NCI-H526 treated with DMSO at 0.1 percent for 48 hours (cell line): ENCODE data around the gene FOSL2.

Experiments used
- DNase-seq: peaks from one replicate; lab custom pipeline; 2025; lab: John Stamatoyannopoulos, UW

FOSL2 gene

GRCh38 chr2:28432362-28432761, 39.7 kb downstream of the FOSL2 start:
- DNase-seq: no peak

GRCh38 chr2:28433215-28433614, 40.6 kb downstream of the FOSL2 start:
- DNase-seq: no peak

GRCh38 chr2:28433935-28434599, 41.4 kb downstream of the FOSL2 start:
- no peak for DNase-seq

DNA sequence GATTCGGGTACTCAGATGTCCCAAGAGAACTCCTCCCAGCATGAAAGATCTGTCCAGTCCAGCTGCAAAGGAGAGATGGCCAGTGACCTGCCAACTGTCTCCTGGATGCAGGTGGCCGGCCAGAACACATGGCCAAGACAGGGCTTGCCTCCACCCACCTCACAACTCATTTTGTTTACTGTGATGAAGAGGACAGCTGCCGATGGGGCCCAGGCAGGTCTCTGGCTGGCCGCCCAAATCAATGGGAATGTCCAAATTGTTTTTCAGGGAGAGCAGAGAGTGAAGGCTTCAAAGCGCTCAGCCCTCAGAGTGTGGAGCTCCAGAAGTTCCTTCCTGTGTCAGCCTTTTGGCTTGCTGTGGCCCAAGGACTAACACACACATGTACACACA, 41.9 kb downstream of the FOSL2 start:
- DNase-seq: no peak

DNA sequence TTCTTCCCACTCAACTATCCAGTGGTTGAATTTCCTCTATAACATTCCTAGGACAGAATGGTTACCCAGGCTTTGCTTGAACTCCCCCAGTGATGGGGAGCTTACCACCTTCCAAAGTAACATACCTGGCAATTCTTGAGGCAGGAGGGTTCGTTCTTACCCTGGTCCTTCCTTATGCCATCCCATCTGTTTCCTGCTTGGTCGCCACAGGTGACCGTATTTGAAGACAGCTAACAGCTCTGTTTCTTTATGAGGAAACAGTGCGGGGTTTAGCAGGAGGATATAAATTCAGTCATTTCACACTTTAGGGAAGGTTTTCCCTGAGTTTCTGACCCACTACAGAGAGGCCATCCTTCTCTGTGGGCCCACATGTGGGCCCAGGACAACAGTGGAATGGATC, 42.6 kb downstream of the FOSL2 start:
- DNase-seq: no peak

DNA sequence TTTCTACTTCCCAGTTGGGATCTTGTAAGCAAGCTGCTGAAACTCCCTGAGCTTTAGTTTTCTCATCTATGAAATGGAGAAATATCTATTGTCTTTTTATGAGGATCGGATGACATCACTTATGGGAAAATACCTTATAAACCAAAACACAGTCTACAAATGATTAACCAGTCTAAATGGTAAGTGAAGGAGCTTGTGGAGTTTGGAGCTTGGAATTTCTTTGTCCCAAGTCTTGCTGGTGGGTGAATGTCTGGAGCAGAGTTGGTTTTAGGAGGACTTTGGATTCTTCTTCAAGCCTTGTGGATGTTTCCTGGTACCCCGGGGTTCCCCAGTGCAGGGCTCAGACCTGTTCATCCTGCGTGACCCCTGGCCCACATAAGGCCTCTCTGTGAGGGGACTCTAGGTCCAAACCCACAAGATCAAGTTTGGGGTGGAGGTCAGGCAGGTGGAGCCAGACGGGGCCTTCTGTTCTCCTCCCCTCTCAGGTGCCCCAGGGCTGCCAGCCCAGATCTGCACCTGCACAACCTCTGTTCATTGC, 43.2 kb downstream of the FOSL2 start:
- no peak for DNase-seq

GRCh38 chr2:28436525-28437051, 43.9 kb downstream of the FOSL2 start:
- DNase-seq: no peak

GRCh38 chr2:28437149-28437835, 44.6 kb downstream of the FOSL2 start:
- DNase-seq: no peak

- DNase-seq: no peak
These were observed 45.3 kb downstream of the FOSL2 start for GRCh38 chr2:28437918-28438317.

DNA sequence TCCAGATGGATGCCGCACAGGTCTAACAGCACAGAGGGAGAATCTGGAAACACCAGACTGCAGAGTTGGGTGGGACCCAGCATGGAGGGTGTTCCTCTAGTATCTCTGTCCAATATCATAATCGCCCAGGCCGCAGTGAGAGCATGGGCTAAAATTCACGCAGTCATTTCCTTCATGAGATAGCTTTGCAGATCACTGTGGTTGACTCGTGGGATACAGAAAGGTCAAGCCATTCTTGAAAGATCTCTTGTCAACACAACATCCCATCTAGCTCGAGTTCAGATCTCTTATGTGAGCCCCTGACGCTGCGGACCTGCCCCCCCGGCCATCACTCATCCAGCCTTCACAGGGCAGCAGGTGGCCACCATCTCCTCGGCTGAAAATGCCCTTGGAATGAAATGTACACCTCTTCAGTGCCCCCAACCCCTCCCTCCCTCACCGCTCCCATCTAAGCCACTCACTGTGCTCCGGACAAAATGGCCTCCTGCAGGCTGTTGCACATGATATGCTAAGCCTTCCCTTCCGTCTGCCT, 45.9 kb downstream of the FOSL2 start:
- DNase-seq: no peak

DNA sequence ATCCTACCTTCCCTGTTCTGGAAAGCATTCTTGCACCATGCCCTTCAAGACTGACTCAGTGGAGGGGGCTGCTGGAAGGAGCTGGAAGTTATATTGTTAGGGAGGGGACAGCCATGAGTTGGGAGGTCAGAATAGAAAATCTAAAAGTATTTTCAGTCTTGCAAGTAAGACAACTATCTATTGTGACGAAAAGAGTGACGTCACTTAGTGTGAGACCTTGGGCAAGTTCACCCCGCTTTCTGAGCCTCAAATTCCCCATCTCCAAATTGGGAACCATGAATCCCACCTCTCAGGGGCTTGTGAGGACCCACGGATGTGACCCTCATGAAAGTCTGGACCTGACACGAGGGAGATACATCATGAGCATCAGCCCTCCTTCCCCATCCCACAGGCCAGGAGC, 46.5 kb downstream of the FOSL2 start:
- no peak for DNase-seq

GRCh38 chr2:28439763-28440162, 47.1 kb downstream of the FOSL2 start:
- DNase-seq: no peak

DNA sequence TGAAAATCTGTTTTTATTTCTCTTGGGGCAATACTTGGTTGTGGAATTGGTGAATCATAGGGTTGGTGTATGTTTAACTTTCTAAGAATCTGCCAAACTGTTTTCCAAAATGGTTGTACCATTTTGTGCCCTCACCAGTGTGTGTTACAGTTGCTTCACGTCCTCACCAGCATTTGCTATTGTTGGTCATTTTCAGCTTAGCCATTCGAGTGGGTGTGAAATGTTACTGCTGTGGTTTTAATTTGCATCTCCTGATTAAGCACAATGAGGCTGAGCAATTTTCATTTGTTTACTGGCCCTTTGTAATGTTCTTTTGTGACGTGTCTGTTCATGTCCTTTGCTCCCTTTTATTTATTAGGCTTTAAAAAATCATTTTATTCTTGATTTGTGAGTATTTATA, 49.7 kb downstream of the FOSL2 start:
- DNase-seq: peak; percentile 6

DNA sequence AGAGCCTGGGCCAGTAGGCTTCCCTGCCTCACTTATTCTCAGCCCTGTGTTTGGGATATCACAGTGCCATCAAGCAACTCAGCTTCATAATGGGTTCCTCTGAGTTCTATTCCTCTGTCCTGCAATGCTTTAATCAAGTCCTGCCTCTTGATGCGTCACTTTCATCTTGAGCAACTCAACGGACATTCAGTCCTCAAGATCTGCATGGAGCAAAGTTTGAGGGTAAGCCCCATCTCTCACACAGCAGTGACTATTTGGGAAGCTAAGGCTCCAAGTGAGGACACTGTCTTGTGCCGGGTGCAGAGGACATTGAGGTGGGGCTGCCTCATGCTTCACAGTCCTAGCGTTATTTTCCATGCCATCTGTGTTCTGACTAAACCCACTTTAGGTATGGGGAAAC, 52.3 kb downstream of the FOSL2 start:
- no peak for DNase-seq

- no peak for DNase-seq
These were observed 53.0 kb downstream of the FOSL2 start for GRCh38 chr2:28445448-28446258.

GRCh38 chr2:28446531-28446930, 53.9 kb downstream of the FOSL2 start:
- DNase-seq: no peak

DNA sequence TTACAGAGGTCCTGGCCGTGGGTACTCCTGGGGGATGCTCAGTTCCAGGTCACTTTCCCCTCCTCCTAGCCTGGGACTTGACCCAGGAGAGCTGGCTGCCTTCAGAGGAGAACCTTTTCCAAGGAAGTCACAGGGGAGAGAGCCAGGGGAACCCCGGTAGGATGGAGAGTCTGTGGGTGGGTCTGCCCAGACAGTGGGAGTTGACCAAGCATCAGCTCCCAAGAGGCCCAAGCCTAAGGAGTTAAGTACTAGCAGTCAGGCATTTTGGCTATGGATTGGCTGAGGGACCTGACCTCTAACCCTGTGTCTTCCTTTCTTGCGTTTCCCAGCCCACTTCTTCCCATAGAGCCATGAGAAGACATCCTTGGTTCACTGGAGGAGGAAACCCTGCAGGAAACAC, 54.4 kb downstream of the FOSL2 start:
- DNase-seq: no peak

- DNase-seq: no peak
These were observed 55.5 kb downstream of the FOSL2 start for GRCh38 chr2:28447943-28448792.

DNA sequence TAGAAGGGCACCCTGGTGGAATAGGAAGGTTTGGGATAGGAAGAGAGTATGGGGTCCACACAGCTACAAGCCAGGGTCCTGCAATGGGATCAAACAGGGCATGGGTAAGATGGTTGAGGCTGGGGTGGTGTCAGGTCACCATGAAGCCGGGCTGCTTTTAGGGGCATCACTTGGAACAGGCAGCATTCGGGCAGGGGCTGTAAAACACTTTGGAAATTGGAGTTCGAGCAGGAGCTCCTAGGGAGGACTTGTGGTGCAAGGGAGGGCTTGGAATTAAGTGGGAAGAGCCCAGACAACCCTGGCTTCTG, 56.1 kb downstream of the FOSL2 start:
- no peak for DNase-seq

DNA sequence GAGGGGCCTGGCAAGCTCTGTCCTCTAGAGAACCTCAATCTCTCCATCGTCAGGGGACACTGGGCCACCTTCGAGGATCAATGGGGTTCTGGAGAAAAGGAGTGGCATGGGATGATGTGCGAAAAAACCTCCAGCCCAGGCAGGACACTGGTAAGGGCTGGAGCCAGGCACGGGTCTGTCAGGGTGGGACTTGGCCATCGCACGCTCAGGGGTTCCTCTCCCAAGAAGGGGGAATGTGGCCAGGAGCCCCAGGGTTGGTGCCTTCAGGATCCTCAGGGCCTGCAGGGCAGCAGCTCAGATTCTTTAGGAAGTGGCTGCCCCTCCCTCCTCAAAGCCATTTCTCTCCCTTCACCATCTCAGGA, 56.4 kb downstream of the FOSL2 start:
- DNase-seq: no peak

DNA sequence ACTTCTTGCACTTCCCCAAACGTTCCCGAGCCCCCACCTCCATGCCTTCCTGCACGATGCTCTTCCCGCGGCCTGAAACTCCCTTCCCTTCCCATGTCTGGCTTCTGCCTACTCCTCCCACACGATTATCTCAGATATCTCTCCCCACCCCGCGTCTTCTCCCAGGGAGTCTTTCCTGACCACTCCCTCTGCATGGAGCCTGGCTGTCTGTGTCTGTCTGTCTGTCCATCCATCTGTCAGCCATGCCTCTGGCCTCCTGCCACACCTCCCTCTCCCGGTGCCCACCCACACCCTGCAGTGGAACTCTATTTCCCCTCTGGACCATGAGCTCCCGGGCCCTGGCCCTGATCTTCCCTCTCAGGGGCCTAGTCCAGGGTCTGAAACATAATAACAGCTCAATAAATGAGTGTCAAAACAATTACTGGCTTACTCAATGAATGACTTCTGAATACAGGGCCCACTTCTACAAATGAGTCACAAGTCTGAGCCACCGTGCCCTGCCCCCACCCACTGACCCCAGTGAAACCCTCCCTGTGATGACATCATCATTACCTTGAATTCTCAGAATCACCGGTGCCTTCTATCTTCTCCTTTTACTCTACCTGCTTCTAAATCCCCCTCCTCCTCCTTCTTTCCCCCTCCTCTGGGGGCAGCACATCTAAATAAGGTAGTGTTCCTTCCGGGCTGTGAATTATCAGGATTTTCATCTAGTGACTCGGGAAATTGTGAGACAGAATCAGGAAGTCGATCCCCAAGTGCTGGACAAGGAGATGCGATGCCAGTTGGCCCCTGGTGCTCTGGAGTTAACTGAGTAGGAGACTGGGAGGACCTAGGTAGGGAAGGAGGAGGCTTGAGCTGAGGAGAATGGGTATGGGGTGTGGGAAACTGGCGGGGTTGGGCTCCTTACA, 57.1 kb downstream of the FOSL2 start:
- no peak for DNase-seq
